Dedifferentiated amniotic fluid mesenchymal stem cell (primary cell): ENCODE data around the gene ARHGAP12.

Experiments used
- DNase-seq: peaks from one replicate; pipeline ENCODE4 v3.0.0-alpha.2; 2016; ENCODE audit errors: extremely low spot score

ARHGAP12 gene

GRCh38 chr10:31948021-31948420 is 19.4 kb upstream of the ARHGAP12 start:
- no peak for DNase-seq

GRCh38 chr10:31947144-31947926 is 18.7 kb upstream of the ARHGAP12 start:
- DNase-seq, result peak; percentile 92

- DNase-seq, result no peak
These were observed 16.8 kb upstream of the ARHGAP12 start for GRCh38 chr10:31945392-31945791.

- no peak for DNase-seq
These were observed 15.4 kb upstream of the ARHGAP12 start for GRCh38 chr10:31944071-31944433.

DNA sequence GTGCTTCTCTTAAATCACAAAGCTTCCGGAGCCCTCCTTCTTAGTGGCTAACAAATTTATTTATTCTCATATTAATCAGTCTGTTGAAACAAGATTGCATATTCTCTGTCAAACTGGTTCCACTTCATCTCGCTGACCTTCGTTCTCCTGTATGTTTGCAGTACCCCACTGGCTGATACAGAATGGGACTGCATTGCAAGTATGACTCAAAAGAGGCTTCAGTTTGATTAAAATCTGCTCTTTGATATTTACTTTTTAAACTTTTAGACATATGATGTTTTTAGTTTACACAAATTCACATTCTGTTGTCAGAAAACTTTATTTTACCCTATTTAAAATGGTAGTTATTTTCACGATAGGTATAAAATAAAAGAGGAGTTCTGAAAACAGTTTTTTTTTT is 14.3 kb upstream of the ARHGAP12 start:
- no peak for DNase-seq

GRCh38 chr10:31942435-31942834 is 13.8 kb upstream of the ARHGAP12 start:
- no peak for DNase-seq

DNA sequence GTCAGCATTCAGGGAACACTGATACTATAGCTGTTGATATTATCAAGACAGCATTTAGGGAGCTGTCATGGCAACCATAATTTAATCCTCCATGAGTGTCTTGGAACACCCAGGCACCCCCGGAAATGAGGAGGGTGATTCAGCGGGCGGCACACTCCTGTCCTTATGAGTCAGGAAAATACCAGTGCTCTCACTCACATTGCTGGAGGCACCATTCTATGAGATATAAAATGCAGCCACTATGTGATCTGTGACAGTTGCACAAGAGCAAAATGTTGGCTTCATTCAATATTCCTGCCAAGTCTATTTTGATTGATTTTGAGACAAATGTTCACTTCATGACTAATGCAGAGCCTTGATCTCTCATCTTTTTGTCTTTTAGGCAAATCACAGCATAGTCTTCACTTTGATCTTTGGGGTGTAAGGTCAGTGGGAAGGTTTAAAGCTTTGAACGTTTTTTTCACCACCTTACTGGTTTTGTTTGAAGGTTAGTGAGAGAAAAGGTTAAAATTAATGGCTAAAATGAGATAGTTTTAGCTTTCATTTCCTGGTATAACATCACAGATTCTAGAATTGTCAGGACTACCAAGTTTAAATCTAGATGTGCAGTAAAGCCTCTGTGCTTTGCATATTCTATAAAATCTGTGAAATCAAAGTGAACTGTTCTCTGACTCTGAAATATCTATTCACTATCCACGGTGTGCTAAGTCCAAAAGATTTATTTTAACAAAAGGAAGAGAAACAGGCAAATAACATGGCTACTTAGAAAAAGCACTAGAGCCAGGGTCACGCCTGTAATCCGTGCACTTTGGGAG is 12.4 kb upstream of the ARHGAP12 start:
- peak; percentile 93 for DNase-seq

- no peak for DNase-seq
These were observed 11.4 kb upstream of the ARHGAP12 start for GRCh38 chr10:31939797-31940708.

DNA sequence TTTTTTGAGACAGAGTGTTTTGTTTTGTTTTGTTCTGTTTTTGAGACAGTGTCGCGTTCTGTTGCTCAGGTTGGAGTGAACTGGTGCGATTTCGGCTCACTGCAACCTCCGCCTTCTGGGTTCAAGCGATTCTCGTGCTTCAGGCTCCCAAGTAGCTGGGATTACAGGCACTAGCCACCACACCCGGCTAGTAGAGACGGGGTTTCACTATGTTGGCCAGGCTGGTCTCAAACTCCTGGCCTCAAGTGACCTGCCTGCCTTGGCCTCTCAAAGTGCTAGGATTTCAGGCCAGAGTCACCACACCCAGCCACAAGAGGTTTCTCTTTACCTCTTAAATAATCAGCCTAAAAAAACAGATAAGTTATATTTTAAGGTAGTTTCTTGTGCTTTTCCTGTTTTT is 8.7 kb upstream of the ARHGAP12 start:
- DNase-seq, result no peak

GRCh38 chr10:31936933-31937332 is 8.3 kb upstream of the ARHGAP12 start:
- no peak for DNase-seq

DNA sequence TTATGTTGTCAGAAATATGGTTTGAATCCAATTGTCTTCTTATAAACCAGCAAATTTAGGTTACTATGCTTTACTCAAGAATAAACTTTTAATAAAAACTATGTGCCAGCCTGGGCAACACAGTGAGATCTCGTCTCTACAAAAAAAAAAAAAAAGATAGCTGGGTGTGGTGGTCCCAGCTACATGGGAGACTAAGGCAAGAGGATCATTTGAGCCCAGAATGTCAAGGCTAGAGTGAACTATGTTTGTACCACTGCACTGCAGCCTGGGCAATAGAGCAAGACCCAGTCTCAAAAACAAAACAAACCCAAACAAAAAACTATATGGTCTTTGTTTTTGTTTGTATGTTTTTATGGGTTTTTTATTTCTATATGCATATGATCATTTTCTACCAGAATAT is 7.5 kb upstream of the ARHGAP12 start:
- no peak for DNase-seq

DNA sequence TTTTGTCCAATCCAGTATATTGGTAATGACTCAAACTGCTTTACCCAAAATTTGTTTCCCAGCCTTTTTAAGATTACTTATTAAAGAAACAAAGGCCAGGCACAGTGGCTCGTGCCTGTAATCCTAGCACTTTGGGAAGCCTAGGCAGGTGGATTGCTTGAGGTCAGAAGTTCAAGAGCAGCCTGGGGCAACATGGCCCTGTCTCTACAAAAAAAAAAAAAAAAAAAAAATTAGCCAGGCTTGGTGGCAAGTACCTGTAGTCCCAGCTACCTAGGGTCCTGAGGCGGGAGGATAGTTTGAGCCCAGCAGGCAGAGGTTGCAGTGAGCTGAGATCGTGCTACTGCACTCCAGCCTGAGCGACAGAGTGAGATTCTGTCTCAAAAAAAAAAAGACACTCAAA is 7.0 kb upstream of the ARHGAP12 start:
- no peak for DNase-seq

- DNase-seq, result no peak
These were observed 4.2 kb upstream of the ARHGAP12 start for GRCh38 chr10:31932838-31933237.

- DNase-seq, result no peak
These were observed 2.2 kb upstream of the ARHGAP12 start for GRCh38 chr10:31930856-31931255.

DNA sequence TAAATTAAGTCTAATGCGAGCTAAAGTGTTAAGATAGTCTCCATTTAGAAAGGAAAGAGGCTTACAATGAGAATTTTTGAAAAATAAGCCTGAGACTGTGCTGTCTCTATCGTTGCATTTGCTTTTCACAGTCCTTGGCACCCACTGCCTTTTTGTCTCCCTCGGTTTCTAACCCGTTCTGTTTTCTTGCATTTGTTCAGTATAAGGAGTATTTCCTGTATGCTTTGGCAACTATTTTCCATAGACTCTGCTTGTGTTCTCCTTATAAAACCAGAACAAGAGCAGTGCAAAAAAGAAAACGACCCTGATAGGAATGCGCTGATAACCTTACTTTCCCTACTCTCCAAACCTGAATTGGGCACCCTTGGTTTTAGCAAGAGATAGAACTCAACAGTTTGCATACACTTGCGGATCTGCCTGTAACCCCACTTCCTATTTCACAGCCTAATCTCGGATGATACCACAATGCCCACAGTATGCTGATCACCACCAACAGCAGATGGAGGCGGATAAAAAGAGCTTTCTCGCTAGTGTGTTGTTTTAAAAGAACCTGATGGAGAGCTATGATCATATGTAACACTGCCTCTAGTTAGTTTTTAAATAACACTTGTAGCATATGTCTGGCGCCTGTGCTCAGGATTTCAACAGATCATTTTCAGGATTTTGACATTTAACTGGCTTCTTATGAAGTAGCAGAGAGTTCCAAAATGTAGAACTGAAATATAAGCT is 1.6 kb upstream of the ARHGAP12 start:
- DNase-seq, result no peak

GRCh38 chr10:31929261-31930022 is 811 bp upstream of the ARHGAP12 start:
- no peak for DNase-seq

DNA sequence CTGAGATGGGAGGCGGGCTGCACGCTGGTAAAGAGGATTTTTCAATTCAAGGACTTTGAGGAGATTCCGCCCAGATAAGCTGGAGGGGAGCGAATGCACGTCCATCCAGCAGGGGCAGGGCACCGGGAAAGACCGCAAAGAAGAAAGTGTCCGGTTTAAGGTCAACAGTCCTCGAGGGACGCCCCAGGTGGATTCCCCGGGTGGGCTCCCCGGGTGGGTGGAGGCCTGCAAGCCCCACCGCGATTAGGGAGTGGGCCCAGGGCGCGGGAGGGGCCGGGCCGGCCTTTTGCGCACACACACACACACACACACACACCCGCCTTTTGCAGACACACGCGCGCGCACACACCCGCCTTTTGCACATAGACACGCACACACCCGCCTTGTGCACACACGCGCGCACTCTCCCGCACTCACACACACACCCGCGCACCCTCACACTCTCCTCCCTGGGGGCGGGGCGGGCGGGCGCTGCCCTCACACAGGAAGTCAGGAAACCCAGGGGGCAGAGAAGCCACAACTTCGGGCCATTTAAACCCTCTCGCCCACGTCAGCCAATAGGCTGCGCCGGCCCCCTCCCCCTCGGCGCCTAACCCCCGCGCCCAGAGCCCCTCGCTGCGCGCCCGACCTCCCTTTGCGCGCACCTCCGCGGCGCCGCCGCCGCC is 615 bp downstream of the ARHGAP12 start:
- peak; percentile 25 for DNase-seq

DNA sequence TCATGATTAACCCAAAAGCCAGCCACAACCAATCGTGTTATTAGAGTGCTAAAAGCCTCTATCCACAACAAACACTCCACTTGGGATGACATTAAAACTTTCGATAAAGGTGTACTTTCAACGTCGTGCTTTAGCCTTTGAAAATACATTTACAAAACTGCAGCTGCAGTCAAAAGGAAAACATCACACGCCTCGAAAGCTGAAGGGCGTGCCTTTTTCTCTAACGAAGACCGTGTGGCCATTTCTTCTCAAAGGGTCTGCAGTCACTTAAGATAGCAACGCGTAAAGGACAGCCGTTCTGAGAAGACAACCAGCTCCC is 1.1 kb downstream of the ARHGAP12 start:
- no peak for DNase-seq

GRCh38 chr10:31926765-31927564 is 1.7 kb downstream of the ARHGAP12 start:
- no peak for DNase-seq

DNA sequence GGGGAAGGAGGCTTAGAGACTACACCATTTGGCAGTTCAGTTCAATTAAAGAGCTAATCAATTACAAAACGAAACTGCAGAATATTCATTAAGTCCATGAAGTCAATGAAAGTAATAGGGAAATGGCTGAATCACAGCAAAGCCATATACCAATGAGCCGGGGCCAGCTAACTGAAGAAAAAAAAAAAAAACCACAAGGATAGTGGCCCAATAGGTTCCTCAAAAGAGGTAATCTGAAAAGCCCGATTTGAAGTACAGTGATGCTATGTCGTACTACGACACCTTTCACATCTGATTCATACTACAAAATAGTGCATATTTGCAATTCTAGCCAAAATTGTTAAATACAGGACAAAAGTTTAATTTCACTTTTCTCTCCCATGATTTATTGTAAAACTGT is 2.5 kb downstream of the ARHGAP12 start:
- no peak for DNase-seq
